Measurements from ENCODE around the gene THPO. TPM values are rescaled to one million over a fixed set of nuclear protein-coding genes. Genes with fewer than 3 reads are reported as not detected.
A peak's percentile ranks its signal among the peaks of the same experiment; 100 is the strongest.

The THPO gene
- total RNA-seq, 1 experiment from 2014 or later, result not detected

GRCh38 chr3:184381261-184382224 is 3.5 kb upstream of the THPO start:
- H3K9me2 ChIP-seq (replicated peaks; ENCODE audit: low read length), result no peaks in the 10 kb centered on the region
- BruUV-seq (replicated peaks), result no TSS peak
- H3K4me2 ChIP-seq (ENCODE audit: low read length), result no peak overlapping the region
- H3K27me3 ChIP-seq (ENCODE audit: low read length), result peaks cover 49% of the 10 kb centered on the region
- H3K4me1 ChIP-seq (ENCODE audit: insufficient read depth, low read length), result no peaks in the 10 kb centered on the region
- no peaks in the 10 kb centered on the region for H3K36me3 ChIP-seq (ENCODE audit: low read depth, low read length)
- TF ChIP-seq CTCF (conservative IDR thresholded peaks at IDR 0.05; ENCODE audit: low read depth, low read length), result no peak
- no peak for TF ChIP-seq EZH2phosphoT487 (IDR thresholded peaks at IDR 0.05; ENCODE audit: borderline replicate concordance, low read length)
- no peak for TF ChIP-seq EZH2 (IDR thresholded peaks at IDR 0.05; ENCODE audit: low read length, unreplicated experiment)
- no peaks in the 10 kb centered on the region for H3F3A ChIP-seq (ENCODE audit: low read length, unreplicated experiment)
- no peak for ATAC-seq
- H3K79me2 ChIP-seq (ENCODE audit: low read length), result no peaks in the 10 kb centered on the region
- H2AFZ ChIP-seq (ENCODE audit: low read length), result no peak overlapping the region
- no peaks in the 10 kb centered on the region for H3K9me3 ChIP-seq (ENCODE audit: low read length)
- H4K20me1 ChIP-seq (ENCODE audit: low read length), result no peaks in the 10 kb centered on the region
- no peak for DNase-seq
- ChIA-PET CTCF (no interaction called here), POLR2A (ENCODE audit: unreplicated experiment) (no interaction called here)
- no peak overlapping the region for H3K4me3 ChIP-seq (ENCODE audit: low read length)
- no peak overlapping the region for H3K9ac ChIP-seq (ENCODE audit: low read length)
- no peak overlapping the region for H3K27ac ChIP-seq (ENCODE audit: low read length)
- intact Hi-C loops (cut with micrococcal nuclease), result no loop called here

DNA sequence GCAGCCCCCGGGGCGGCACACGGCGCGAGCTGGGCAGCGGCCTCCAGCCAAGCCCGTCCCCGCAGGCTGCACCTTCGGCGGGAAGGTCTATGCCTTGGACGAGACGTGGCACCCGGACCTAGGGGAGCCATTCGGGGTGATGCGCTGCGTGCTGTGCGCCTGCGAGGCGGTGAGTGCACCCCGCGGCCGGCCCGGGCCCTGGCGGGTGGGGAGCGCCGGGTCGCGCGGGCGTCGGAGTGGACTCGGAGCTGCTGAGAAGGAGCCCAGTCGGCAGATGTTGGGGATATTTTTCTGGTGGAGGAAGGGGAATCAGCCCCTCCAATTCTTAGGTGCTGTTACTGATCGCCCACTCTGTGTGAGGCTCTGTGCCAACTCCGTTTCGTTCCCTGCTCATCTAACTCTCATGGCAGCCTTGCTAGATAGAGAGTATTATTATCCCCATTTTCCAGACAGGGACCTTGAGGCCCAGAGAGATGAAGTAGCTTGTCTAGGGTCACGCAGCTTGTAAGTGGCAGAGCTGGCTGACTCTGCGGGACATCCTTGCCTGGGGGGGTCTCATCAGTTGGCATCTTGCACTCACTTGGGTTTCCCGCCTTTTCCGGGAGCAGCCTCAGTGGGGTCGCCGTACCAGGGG is 2.7 kb upstream of the THPO start:
- Histone ChIP-seq H3K9me3 (ENCODE audit: low read length) (no peaks in the 10 kb centered on the region), H3K27ac (ENCODE audit: low read length) (no peak overlapping the region), H3K4me1 (ENCODE audit: insufficient read depth, low read length) (no peaks in the 10 kb centered on the region), H3K9ac (ENCODE audit: low read length) (no peak overlapping the region), H3K9me2 (replicated peaks; ENCODE audit: low read length) (no peaks in the 10 kb centered on the region), H3K4me2 (ENCODE audit: low read length) (peak overlapping the region; percentile 70), H2AFZ (ENCODE audit: low read length) (peak overlapping the region; percentile 58; the same call in 1 of the 2 replicates), H3F3A (ENCODE audit: low read length, unreplicated experiment) (no peaks in the 10 kb centered on the region), H3K79me2 (ENCODE audit: low read length) (no peaks in the 10 kb centered on the region), H4K20me1 (ENCODE audit: low read length) (no peaks in the 10 kb centered on the region), H3K36me3 (ENCODE audit: low read depth, low read length) (no peaks in the 10 kb centered on the region), H3K4me3 (ENCODE audit: low read length) (peak overlapping the region; percentile 31; the same call in 1 of the 2 replicates), H3K27me3 (ENCODE audit: low read length) (peaks cover 57% of the 10 kb centered on the region)
- DNase-seq (no peak), ATAC-seq (peak; percentile 16; the same call in 1 of the 2 replicates)
- no peak for TF ChIP-seq CTCF (conservative IDR thresholded peaks at IDR 0.05; ENCODE audit: low read depth, low read length)
- TF ChIP-seq EZH2 (IDR thresholded peaks at IDR 0.05; ENCODE audit: low read length, unreplicated experiment), result peak; percentile 100
- peak; percentile 88 for TF ChIP-seq EZH2phosphoT487 (IDR thresholded peaks at IDR 0.05; ENCODE audit: borderline replicate concordance, low read length)
- BruUV-seq (replicated peaks), result no TSS peak
- ChIA-PET CTCF (no interaction called here), POLR2A (ENCODE audit: unreplicated experiment) (interaction anchor here (0.5 kb wide), 1 partner anchor 170 kb away, joined by 3 read pairs; no protein-coding TSS in a partner anchor)
- intact Hi-C loops (cut with micrococcal nuclease), result no loop called here

Data from PC-3 (cell line).